ENCODE results near the gene TEKT3. TPM values are rescaled to one million over a fixed set of nuclear protein-coding genes. Genes with fewer than 3 reads are reported as not detected.

TEKT3 gene
- total and polyA plus RNA-seq, 2 of the 4 experiments (the other 2 are of a cell fraction): 0.15 TPM; not detected in 1

DNA sequence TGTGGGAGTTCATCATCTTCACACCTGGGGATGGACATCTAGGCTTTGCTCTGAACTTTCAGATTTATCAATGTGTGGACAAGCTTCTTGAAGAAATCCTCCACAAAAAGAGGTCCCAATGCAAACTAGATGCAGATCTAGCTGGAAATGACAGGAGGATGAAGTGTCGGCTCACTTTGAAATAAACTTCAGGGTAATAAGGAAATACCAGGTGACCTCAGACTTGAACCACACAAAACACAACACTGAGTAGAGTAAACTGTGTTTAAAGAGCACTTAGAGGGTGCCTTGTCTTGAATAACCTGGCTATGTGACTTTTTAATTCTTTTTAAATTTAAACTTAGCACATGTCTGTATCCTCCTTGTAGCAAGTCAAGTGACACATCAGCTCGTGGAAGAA lies 27.2 kb upstream of the TEKT3 start:
- H2BK15ac ChIP-seq (ENCODE audit: low read depth, low read length): no peak overlapping the region
- H3K4me2 ChIP-seq (ENCODE audit: low read depth, low read length): no peak overlapping the region
- no peak overlapping the region for H3K23ac ChIP-seq (ENCODE audit: low read depth, low read length)
- peaks cover under 1% of the 10 kb centered on the region; the same call in 1 of the 2 replicates for H3K9me1 ChIP-seq (ENCODE audit: insufficient read depth, low read length)
- H2BK20ac ChIP-seq (ENCODE audit: low read depth, low read length): no peak overlapping the region
- no peak overlapping the region for H3K27ac ChIP-seq (ENCODE audit: insufficient read depth, low read length)
- H3K4ac ChIP-seq (ENCODE audit: low read depth, low read length): no peak overlapping the region
- BruUV-seq (replicated peaks): no TSS peak
- POLR2A ChIA-PET (ENCODE audit: unreplicated experiment): interaction anchor here (0.6 kb wide), 1 partner anchor 19 kb away, joined by 3 read pairs; no protein-coding TSS in a partner anchor
- in situ Hi-C loops (cut with MboI; ENCODE audit: low sequenced_read_pairs) (no loop called here), dilution Hi-C loops (cut with HindIII; ENCODE audit: low sequenced_read_pairs, unreplicated experiment) (no loop called here), intact Hi-C loops (cut with micrococcal nuclease) (no loop called here)
- H2AK5ac ChIP-seq (ENCODE audit: low read depth, low read length): no peak overlapping the region
- ATAC-seq (ENCODE audit: low read depth) (no peak), DNase-seq (no peak)
- no peak for TF ChIP-seq SMC3 (IDR thresholded peaks at IDR 0.05; ENCODE audit: low read depth, low read length)
- no peak for TF ChIP-seq RFX5 (IDR thresholded peaks at IDR 0.05; ENCODE audit: low read depth, low read length)
- TF ChIP-seq RCOR1 (IDR thresholded peaks at IDR 0.05; ENCODE audit: insufficient replicate concordance, low read length): no peak
- no peak for TF ChIP-seq CTCF (conservative IDR thresholded peaks at IDR 0.05; ENCODE audit: low read depth, low read length)
- TF ChIP-seq CEBPB (IDR thresholded peaks at IDR 0.05; ENCODE audit: low read depth, low read length): no peak
- TF ChIP-seq MAZ (IDR thresholded peaks at IDR 0.05; ENCODE audit: borderline replicate concordance, low read depth, low read length): no peak
- no peak for TF ChIP-seq ELK1 (IDR thresholded peaks at IDR 0.05; ENCODE audit: borderline replicate concordance, low read depth, low read length)
- TF ChIP-seq RAD21 (IDR thresholded peaks at IDR 0.05; ENCODE audit: low read length): no peak
- no peak for TF ChIP-seq MAFK (IDR thresholded peaks at IDR 0.05; ENCODE audit: low read depth, low read length)
- no peak for TF ChIP-seq POLR2A (IDR thresholded peaks at IDR 0.05; ENCODE audit: low read depth, low read length)
- no peak for TF ChIP-seq NFE2L2 (IDR thresholded peaks at IDR 0.05; ENCODE audit: low read depth, low read length)
- no peaks in the 10 kb centered on the region for H4K20me1 ChIP-seq (ENCODE audit: insufficient read depth, low read length)
- H4K91ac ChIP-seq (ENCODE audit: insufficient read depth, low read depth, low read length): no peak overlapping the region
- H2AK9ac ChIP-seq (replicated peaks; ENCODE audit: low read depth, low read length, poor library complexity): no peak overlapping the region
- no peaks in the 10 kb centered on the region for H3K36me3 ChIP-seq (ENCODE audit: control insufficient read depth, insufficient read depth, low read length)
- H2AFZ ChIP-seq (replicated peaks; ENCODE audit: low read length, poor library complexity): no peak overlapping the region
- H3K9ac ChIP-seq (ENCODE audit: low read depth, low read length): no peak overlapping the region
- no peak overlapping the region for H3K4me3 ChIP-seq (ENCODE audit: insufficient read depth, low read depth, low read length)
- H3K56ac ChIP-seq (ENCODE audit: extremely low read depth, insufficient read depth, low read length): no peak overlapping the region
- CTCF ChIA-PET: no interaction called here
- H2BK5ac ChIP-seq (ENCODE audit: low read depth, low read length, poor library complexity, severe bottlenecking): no peak overlapping the region
- H3K27me3 ChIP-seq (ENCODE audit: control insufficient read depth, insufficient read depth, low read length): peaks cover 5% of the 10 kb centered on the region; the same call in 1 of the 2 replicates
- H3K9me3 ChIP-seq (ENCODE audit: control insufficient read depth, insufficient read depth, low read length): peaks cover 2% of the 10 kb centered on the region; the same call in 1 of the 2 replicates
- no peak overlapping the region for H3K18ac ChIP-seq (ENCODE audit: low read depth, low read length)
- H4K5ac ChIP-seq (ENCODE audit: low read depth, low read length): no peak overlapping the region
- no peak overlapping the region for H4K8ac ChIP-seq (ENCODE audit: low read depth in 2 of 2, low read length in 2 of 2)
- peaks cover 3% of the 10 kb centered on the region for H3K4me1 ChIP-seq (ENCODE audit: control insufficient read depth, insufficient read depth, low read length)
- no peaks in the 10 kb centered on the region for H3K79me1 ChIP-seq (ENCODE audit: low read depth in 1 of 2, low read length in 2 of 2)
- H2BK120ac ChIP-seq (ENCODE audit: low read depth, low read length): no peak overlapping the region
- no peak overlapping the region for H3K14ac ChIP-seq (replicated peaks; ENCODE audit: low read depth, low read length)
- no CpG with 5 or more reads among the region's 2 CpGs for WGBS, 2 experiments (ENCODE audit: extremely low coverage in 2 of 2, insufficient read length in 1 of 2)
